H1 (cell line): Measurements from ENCODE around the gene INPP4B. TPM values are rescaled to one million over a fixed set of nuclear protein-coding genes. Genes with fewer than 3 reads are reported as not detected.

Experiments used
- CTCF ChIA-PET: fragments of 300-600 bp; sonication (Branson Sonifier 250); formaldehyde crosslinking; loops from one replicate; lab custom pipeline; 2021; ENCODE audit not compliant: partially characterized antibody; lab: Charles Lee
- POLR2A ChIA-PET: fragments of 300-600 bp; sonication (Branson Sonifier 250); formaldehyde crosslinking; loops from one replicate; lab custom pipeline; 2021; ENCODE audit warnings: inconsistent platforms; ENCODE audit not compliant: partially characterized antibody; lab: Charles Lee
- DNase-seq, 2 experiments: peaks; one replicate each; pipeline versions ENCODE4 v3.0.0 to v3.0.0-alpha.2; 2010 to 2022; ENCODE audit warnings: low spot score in 2 of 2, low read depth in 1 of 2, mixed read lengths in 1 of 2
- FAIRE-seq: peaks from 2 replicates; lab custom pipeline; 2011; peaks lifted over from hg19 to GRCh38; lab: Jason Lieb, UNC
- H2AFZ ChIP-seq: 2 replicates; pipeline ENCODE4 v1.8.1; 2012; ENCODE audit warnings: low read length, inconsistent platforms
- H2AK5ac ChIP-seq: 2 replicates; pipeline ENCODE4 v1.6.1; 2013; ENCODE audit warnings: low read depth, low read length
- H2BK120ac ChIP-seq: replicated peaks from 2 replicates; pipeline ENCODE3; 2013; ENCODE audit warnings: low read depth, low read length, inconsistent platforms
- H2BK12ac ChIP-seq: 2 replicates; pipeline ENCODE4 v1.6.1; 2013; ENCODE audit warnings: low read depth, low read length
- H2BK15ac ChIP-seq: 2 replicates; pipeline ENCODE4 v1.6.1; 2013; ENCODE audit warnings: low read length
- H2BK20ac ChIP-seq: 2 replicates; pipeline ENCODE4 v1.6.1; 2013; ENCODE audit warnings: low read length
- H2BK5ac ChIP-seq: 2 replicates; pipeline ENCODE4 v1.6.1; 2013; ENCODE audit warnings: low read depth, low read length
- H3K14ac ChIP-seq: 2 replicates; pipeline ENCODE4 v1.6.1; 2013; ENCODE audit warnings: inconsistent platforms; ENCODE audit not compliant: insufficient read length
- H3K18ac ChIP-seq: 2 replicates; pipeline ENCODE4 v1.6.1; 2013; ENCODE audit warnings: low read length; ENCODE audit errors: extremely low read depth
- H3K23ac ChIP-seq: 2 replicates; pipeline ENCODE4 v1.6.1; 2013; ENCODE audit warnings: inconsistent platforms; ENCODE audit not compliant: insufficient read length
- H3K23me2 ChIP-seq: 2 replicates; pipeline ENCODE4 v1.6.1; 2013; ENCODE audit warnings: low read depth, low read length
- H3K27ac ChIP-seq: 2 replicates; pipeline ENCODE4 v1.6.1; 2011; ENCODE audit warnings: low read depth, low read length, inconsistent platforms
- H3K27me3 ChIP-seq, 4 experiments: replicated peaks in 1 of 4; 1 replicate in 1 of 4; 2 replicates in 3 of 4; pipeline versions ENCODE4 v1.6.1 to v1.8.1; 2011 to 2013; ENCODE audit warnings: low read length in 3 of 4, mild to moderate bottlenecking in 3 of 4, inconsistent platforms in 2 of 4, mixed read lengths in 2 of 4, moderate library complexity in 1 of 4; ENCODE audit not compliant: control insufficient read depth in 3 of 4, insufficient read depth in 3 of 4; ENCODE audit errors: extremely low read depth in 1 of 4
- H3K36me3 ChIP-seq, 4 experiments: 2 replicates each; pipeline versions ENCODE4 v1.6.1 to v1.8.1; 2011 to 2013; ENCODE audit warnings: mild to moderate bottlenecking in 4 of 4, low read length in 3 of 4, moderate library complexity in 2 of 4, control low read depth in 1 of 4, inconsistent platforms in 1 of 4; ENCODE audit not compliant: insufficient read depth in 4 of 4, control insufficient read depth in 2 of 4
- H3K4ac ChIP-seq: replicated peaks from 2 replicates; pipeline ENCODE3; 2013; ENCODE audit warnings: low read length, low read depth, mixed read lengths, inconsistent platforms; ENCODE audit not compliant: insufficient read length
- H3K4me1 ChIP-seq, 4 experiments: replicated peaks in 1 of 4; 1 replicate in 1 of 4; 2 replicates in 3 of 4; pipeline versions ENCODE4 v1.6.1 to v1.8.1; 2011 to 2013; ENCODE audit warnings: low read length in 3 of 4, inconsistent platforms in 2 of 4, mixed read lengths in 1 of 4; ENCODE audit not compliant: insufficient read depth in 4 of 4, control insufficient read depth in 3 of 4
- H3K4me2 ChIP-seq, 2 experiments: 2 replicates each; pipeline versions ENCODE4 v1.6.1 to v1.8.1; 2011 to 2013; ENCODE audit warnings: low read depth in 2 of 2, low read length in 2 of 2, control low read depth in 1 of 2, inconsistent platforms in 1 of 2, mild to moderate bottlenecking in 1 of 2; ENCODE audit not compliant: insufficient read depth in 1 of 2
- H3K4me3 ChIP-seq, 4 experiments: fragments of 200-600, 300-600 bp in 1 of 4; sonication (generic), shearing (Covaris generic), sonication (Bioruptor Twin) in 1 of 4; 2 replicates each; pipeline versions ENCODE4 v1.5.1 to v1.8.1; 2011 to 2016; ENCODE audit warnings: low read length in 4 of 4, low read depth in 3 of 4, control low read depth in 2 of 4, inconsistent platforms in 2 of 4, mild to moderate bottlenecking in 2 of 4, mixed read lengths in 1 of 4, moderate library complexity in 1 of 4; ENCODE audit not compliant: insufficient read depth in 2 of 4; ENCODE audit errors: extremely low read depth in 1 of 4
- H3K56ac ChIP-seq: replicated peaks from 2 replicates; pipeline ENCODE3; 2013; ENCODE audit warnings: low read depth, mild to moderate bottlenecking, mixed read lengths, low read length, inconsistent platforms; ENCODE audit not compliant: insufficient read length
- H3K79me1 ChIP-seq: 2 replicates; pipeline ENCODE4 v1.6.1; 2013; ENCODE audit warnings: low read depth, low read length, control low read depth
- H3K79me2 ChIP-seq, 2 experiments: 2 replicates each; pipeline versions ENCODE4 v1.6.1 to v1.8.1; 2012 to 2013; ENCODE audit warnings: low read length in 2 of 2, mild to moderate bottlenecking in 2 of 2, inconsistent platforms in 1 of 2; ENCODE audit not compliant: insufficient read depth in 2 of 2, control insufficient read depth in 1 of 2
- H3K9ac ChIP-seq, 4 experiments: replicated peaks in 1 of 4; 1 replicate in 1 of 4; 2 replicates in 3 of 4; pipeline versions ENCODE4 v1.6.1 to v1.8.1; 2011 to 2013; ENCODE audit warnings: low read depth in 3 of 4, low read length in 3 of 4, control low read depth in 2 of 4, mild to moderate bottlenecking in 2 of 4, moderate library complexity in 2 of 4, inconsistent platforms in 1 of 4; ENCODE audit errors: extremely low read depth in 1 of 4
- H3K9me3 ChIP-seq, 2 experiments: 2 replicates each; pipeline versions ENCODE4 v1.6.1 to v1.8.1; 2012 to 2013; ENCODE audit warnings: mild to moderate bottlenecking in 2 of 2, moderate library complexity in 2 of 2, control low read depth in 1 of 2, inconsistent platforms in 1 of 2, low read depth in 1 of 2, low read length in 1 of 2, mixed read lengths in 1 of 2; ENCODE audit not compliant: insufficient read depth in 2 of 2
- H4K20me1 ChIP-seq, 2 experiments: replicated peaks in 1 of 2; 2 replicates each; pipeline versions ENCODE3 to v1.8.1; 2011 to 2013; ENCODE audit warnings: inconsistent platforms in 2 of 2, low read length in 2 of 2, mild to moderate bottlenecking in 1 of 2; ENCODE audit not compliant: insufficient read depth in 2 of 2, control insufficient read depth in 1 of 2
- H4K5ac ChIP-seq: 2 replicates; pipeline ENCODE4 v1.6.1; 2013; ENCODE audit warnings: low read length, low read depth, mixed read lengths, inconsistent platforms; ENCODE audit not compliant: insufficient read length
- H4K8ac ChIP-seq: 2 replicates; pipeline ENCODE4 v1.8.0; 2013; ENCODE audit warnings: mild to moderate bottlenecking, moderate library complexity, low read length, inconsistent platforms; ENCODE audit not compliant: insufficient read depth; ENCODE audit errors: extremely low read depth
- H4K91ac ChIP-seq: replicated peaks from 2 replicates; pipeline ENCODE3; 2013; ENCODE audit warnings: low read length, mixed read lengths, inconsistent platforms; ENCODE audit not compliant: insufficient read length
- BCL11A ChIP-seq, 2 experiments: IDR thresholded peaks; one replicate each; pipeline ENCODE4 v1.6.1; 2011; ENCODE audit warnings: low read depth in 2 of 2, low read length in 2 of 2, mild to moderate bottlenecking in 2 of 2
- CBX5 ChIP-seq: fragments of 300-800, 300-1000 bp; sonication (generic); IDR thresholded peaks from 2 replicates; pipeline ENCODE4 v1.7.1; 2016; ENCODE audit warnings: antibody characterized with exemption, low read length, low read depth
- CEBPB ChIP-seq: IDR thresholded peaks from 2 replicates; pipeline ENCODE4 v1.6.1; 2012; ENCODE audit warnings: low read depth, low read length
- CREB1 ChIP-seq: IDR thresholded peaks from 2 replicates; pipeline ENCODE4 v1.6.1; 2012; ENCODE audit warnings: inconsistent platforms
- E2F6 ChIP-seq: IDR thresholded peaks from 2 replicates; pipeline ENCODE4 v1.6.1; 2012; ENCODE audit warnings: inconsistent platforms
- KDM1A ChIP-seq: fragments of 200-600, 300-600 bp; sonication (generic); IDR thresholded peaks from 2 replicates; pipeline ENCODE4 v1.7.1; 2016; ENCODE audit warnings: mild to moderate bottlenecking, low read length, borderline replicate concordance
- PHF8 ChIP-seq: fragments of 200-600 bp; sonication (generic); conservative IDR thresholded peaks from 2 replicates; pipeline ENCODE4 v1.7.1; 2012; ENCODE audit warnings: low read depth, mild to moderate bottlenecking, inconsistent platforms, low read length, moderate library complexity
- POLR2A ChIP-seq, 2 experiments: IDR thresholded peaks; 1 replicate in 1 of 2; 2 replicates in 1 of 2; pipeline ENCODE4 v1.6.1; 2011; ENCODE audit warnings: low read depth in 2 of 2, low read length in 2 of 2, mild to moderate bottlenecking in 2 of 2; ENCODE audit errors: control extremely low read depth in 1 of 2
- POU5F1 ChIP-seq: IDR thresholded peaks from 2 replicates; pipeline ENCODE4 v1.6.1; 2011; ENCODE audit warnings: low read depth, mild to moderate bottlenecking, low read length, moderate library complexity
- SIN3A ChIP-seq, 2 experiments: IDR thresholded peaks in 1 of 2; conservative IDR thresholded peaks in 1 of 2; 2 replicates each; pipeline ENCODE4 v1.6.1; 2011 to 2012; ENCODE audit warnings: low read length in 2 of 2, improper control_type of control experiment in 1 of 2, low read depth in 1 of 2, mild to moderate bottlenecking in 1 of 2
- SIRT6 ChIP-seq: IDR thresholded peaks from one replicate; pipeline ENCODE4 v1.7.1; 2012; ENCODE audit warnings: low read length, inconsistent platforms
- SIX5 ChIP-seq: IDR thresholded peaks from 2 replicates; pipeline ENCODE4 v1.6.1; 2011; ENCODE audit warnings: mild to moderate bottlenecking, low read depth, low read length
- SP1 ChIP-seq: IDR thresholded peaks from 2 replicates; pipeline ENCODE4 v1.6.1; 2011; ENCODE audit warnings: low read depth, low read length
- SRF ChIP-seq: IDR thresholded peaks from 2 replicates; pipeline ENCODE4 v1.6.1; 2011; ENCODE audit warnings: mild to moderate bottlenecking, low read depth, low read length, moderate library complexity
- SUZ12 ChIP-seq: fragments of 200-600 bp; sonication (generic); IDR thresholded peaks from 2 replicates; pipeline ENCODE4 v1.6.1; 2012; ENCODE audit warnings: mild to moderate bottlenecking, inconsistent platforms, low read length, moderate library complexity, mixed read lengths
- WGBS, 2 experiments: shearing (Covaris generic) in 1 of 2; methylation state at CpG; one replicate each; pipeline versions ENCODE4 v1.1.6 to v1.1.7; 2013 to 2015; ENCODE audit warnings: low lambda C conversion rate in 2 of 2, mixed read lengths in 2 of 2, inconsistent platforms in 1 of 2, low coverage in 1 of 2, missing lambda C conversion rate in 1 of 2; ENCODE audit not compliant: insufficient replicate concordance in 2 of 2, insufficient coverage in 1 of 2, insufficient read length in 1 of 2; ENCODE audit errors: extremely low coverage in 1 of 2, missing lambda C conversion rate in 1 of 2; 5-methylcytosine and 5-hydroxymethylcytosine counted together
- polyA plus RNA-seq, 7 experiments: library from polyadenylated mRNA; depleted of rRNA in 3 of 7; stranded (reverse) in 5 of 7; unstranded in 2 of 7; fragments of >200 nt in 5 of 7; fragments of 200-250 nt in 2 of 7; gene quantifications; 1 replicate in 5 of 7; 2 replicates in 1 of 7; 4 replicates in 1 of 7; pipeline versions ENCODE4 v1.2.1 to v1.2.3, GENCODE V29; 2011 to 2013; ENCODE audit warnings: missing spikeins in 2 of 7, mixed read lengths in 2 of 7
- total RNA-seq: library from RNA; stranded (reverse); fragmentation: NEBNext Ultra II Directional; extraction: Animal tissue kit (Norgen Biotek cat#: 25700); gene quantifications from 2 replicates; pipeline ENCODE4 v1.2.1, GENCODE V29; 2021
- TF ChIP-seq, protein P1 (sequence below): IDR thresholded peaks from 2 replicates; pipeline ENCODE4 v1.6.1; 2012; ENCODE audit warnings: inconsistent platforms

The INPP4B gene
- total and polyA plus RNA-seq, 2 of the 8 experiments (the other 6 are each of a cell fraction or from before 2014, with no cell fraction given): 0.11 to 0.54 TPM

- no peaks in the 10 kb centered on the region for H3K27me3 ChIP-seq
- no peak overlapping the region for H2AFZ ChIP-seq
- H3K79me2 ChIP-seq: no peaks in the 10 kb centered on the region
- H3K79me1 ChIP-seq: no peaks in the 10 kb centered on the region
- H2AK5ac ChIP-seq: no peak overlapping the region
- H3K4me1 ChIP-seq: no peaks in the 10 kb centered on the region
- no peak overlapping the region for H3K14ac ChIP-seq
- no peak overlapping the region for H2BK5ac ChIP-seq
- no peaks in the 10 kb centered on the region for H4K20me1 ChIP-seq
- 97% methylated on average over 3 of the region's 3 CpGs; no CpG with 5 or more reads in 1 of the 2 experiments for WGBS, 2 experiments
- CTCF ChIA-PET: interaction anchor here (1.5 kb wide), 1 partner anchor 9 kb away, joined by 3 read pairs; no protein-coding TSS in a partner anchor
- H2BK20ac ChIP-seq: no peak overlapping the region
- no peak overlapping the region for H3K4me3 ChIP-seq
- no peak overlapping the region for H4K8ac ChIP-seq
- no peak overlapping the region for H3K56ac ChIP-seq
- H3K36me3 ChIP-seq: no peaks in the 10 kb centered on the region
- no peak overlapping the region for H3K4ac ChIP-seq
- H3K23me2 ChIP-seq: no peaks in the 10 kb centered on the region
- peaks cover 25 to 27% of the 10 kb centered on the region in 2 experiments for H3K9me3 ChIP-seq
- H3K4me2 ChIP-seq: no peak overlapping the region
- DNase-seq: no peak
- H4K5ac ChIP-seq: no peak overlapping the region
- H3K23ac ChIP-seq: no peak overlapping the region
- H4K91ac ChIP-seq: no peak overlapping the region
- no peak overlapping the region for H3K9ac ChIP-seq
- no peak overlapping the region for H2BK15ac ChIP-seq
- no peak overlapping the region for H3K18ac ChIP-seq
- no peak overlapping the region for H3K27ac ChIP-seq
- POLR2A ChIA-PET: no interaction called here
- FAIRE-seq: no peak
- no peak overlapping the region for H2BK12ac ChIP-seq
- TF ChIP-seq SIN3A (conservative IDR thresholded peaks at IDR 0.05 in 1 of 2, IDR thresholded peaks at IDR 0.05 in 1 of 2; ENCODE audit: low read depth in 1 of 2, low read length in 2 of 2) (no peak), CBX5 (no peak), CEBPB (no peak), SUZ12 (no peak), CREB1 (no peak), SRF (no peak), E2F6 (no peak), KDM1A (no peak), BCL11A (IDR thresholded peaks at IDR 0.05; ENCODE audit: low read depth in 2 of 2, low read length in 2 of 2) (no peak), POLR2A (IDR thresholded peaks at IDR 0.05; ENCODE audit: control extremely low read depth in 1 of 2, low read depth in 2 of 2, low read length in 2 of 2) (no peak), SIX5 (no peak), PHF8 (no peak), SP1 (no peak), POU5F1 (no peak), SIRT6 (no peak)
- TF ChIP-seq, protein P1, sequence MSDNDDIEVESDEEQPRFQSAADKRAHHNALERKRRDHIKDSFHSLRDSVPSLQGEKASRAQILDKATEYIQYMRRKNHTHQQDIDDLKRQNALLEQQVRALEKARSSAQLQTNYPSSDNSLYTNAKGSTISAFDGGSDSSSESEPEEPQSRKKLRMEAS: no peak
- H2BK120ac ChIP-seq: no peak overlapping the region
Measured at GRCh38 chr4:142893012-142893411, 46.9 kb upstream of the INPP4B start.
